Body of pancreas (tissue), 4 donors: ENCODE data around the gene ODF2L. TPM values are rescaled to one million over a fixed set of nuclear protein-coding genes. Genes with fewer than 3 reads are reported as not detected.

Source experiments
- ATAC-seq: fragments of 150-250 bp; one replicate; pipeline ENCODE4 v1.9.1; 2016
- DNase-seq, 4 donors: peaks; one replicate each; pipeline ENCODE4 v3.0.0-alpha.2; 2019
- H3K27ac ChIP-seq, 4 donors: fragments of 200-600 bp; sonication (generic); 1 replicate in 3 of 4; 2 replicates in 1 of 4; pipeline versions ENCODE4 v1.5.1 to v1.6.1; 2016 to 2019; ENCODE audit warnings: mild to moderate bottlenecking in 1 of 4, mixed read lengths in 1 of 4, moderate library complexity in 1 of 4
- H3K27me3 ChIP-seq, 2 donors: fragments of 200-600 bp; sonication (generic); one replicate each; pipeline ENCODE4 v1.6.0; 2016; ENCODE audit warnings: mild to moderate bottlenecking in 1 of 2
- H3K36me3 ChIP-seq, 2 donors: fragments of 200-600 bp; sonication (generic); replicated peaks in 1 of 2; 2 replicates each; pipeline ENCODE4 v1.5.1; 2016; ENCODE audit warnings: low read depth in 2 of 2; ENCODE audit not compliant: insufficient read depth in 1 of 2
- H3K4me1 ChIP-seq: fragments of 200-600 bp; sonication (generic); one replicate; pipeline ENCODE4 v1.6.0; 2016
- H3K4me3 ChIP-seq, 2 donors: fragments of 200-600 bp; sonication (generic); 1 replicate in 1 of 2; 2 replicates in 1 of 2; pipeline ENCODE4 v1.5.1; 2016 to 2019
- H3K9me3 ChIP-seq, 3 donors: fragments of 200-600 bp; sonication (generic); 1 replicate in 2 of 3; 2 replicates in 1 of 3; pipeline ENCODE4 v1.5.1; 2016
- POLR2A ChIP-seq, 3 donors: fragments of 450-650 bp; IDR thresholded peaks; one replicate each; pipeline ENCODE4 v1.6.1; 2016; ENCODE audit warnings: antibody characterized with exemption in 3 of 3, mild to moderate bottlenecking in 2 of 3
- WGBS, 2 donors: methylation state at CpG; one replicate each; pipeline ENCODE4 v1.1.5; 2017; 5-methylcytosine and 5-hydroxymethylcytosine counted together
- intact Hi-C: fragments of 100-400 bp; cut with DNase I; formaldehyde crosslinking; loops from one replicate; pipeline ENCODE4 v1.15.1; 2023
- total RNA-seq, 2 donors: library from RNA; depleted of rRNA; stranded (reverse); fragments of >200 nt; gene quantifications; one replicate each; pipeline ENCODE4 v1.1.0, GENCODE V29; 2016
- TF ChIP-seq, protein P1 (sequence below), 7 experiments: fragments of 450-650 bp in 4 of 7; fragments of 200-600 bp in 3 of 7; sonication (generic) in 3 of 7; IDR thresholded peaks; one replicate each; pipeline ENCODE4 v1.5.1; 2016 to 2019; ENCODE audit warnings: antibody characterized with exemption in 7 of 7

The ODF2L gene
- total RNA-seq, 2 donors from 2014 or later: 22.3 to 34.3 TPM

DNA sequence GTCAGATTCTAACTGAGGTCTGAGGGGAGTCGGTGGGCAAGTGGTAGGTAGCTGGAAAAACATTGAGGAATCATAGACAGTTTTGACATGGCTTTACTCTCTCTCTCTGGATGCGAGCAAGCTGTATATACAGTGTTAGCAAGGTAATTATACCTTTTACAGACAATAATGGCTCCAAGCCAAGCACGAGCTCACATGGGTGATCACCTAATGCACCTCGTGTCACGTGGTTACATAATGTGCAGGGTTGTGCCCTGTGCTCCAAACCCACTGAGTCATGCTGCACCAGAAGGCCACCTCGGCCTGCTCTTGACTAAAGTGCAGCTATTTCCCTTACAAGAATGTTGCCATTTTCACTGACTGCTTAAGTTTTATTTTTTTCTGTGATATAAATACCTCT, 20.2 kb upstream of the ODF2L start:
- H3K27ac ChIP-seq: no peak overlapping the region
- H3K4me1 ChIP-seq: no peaks in the 10 kb centered on the region
- intact Hi-C loops: no loop called here
- WGBS, 2 donors: 46 to 58% methylated on average over 6 of the region's 6 CpGs
- H3K36me3 ChIP-seq: no peaks in the 10 kb centered on the region
- peak in 3 of 4 donors; percentile 12 to 25 (median 15) for DNase-seq
- ATAC-seq: no peak
- H3K27me3 ChIP-seq: no peaks in the 10 kb centered on the region
- no peak overlapping the region for H3K4me3 ChIP-seq
- no peaks in the 10 kb centered on the region for H3K9me3 ChIP-seq
- TF ChIP-seq, protein P1, sequence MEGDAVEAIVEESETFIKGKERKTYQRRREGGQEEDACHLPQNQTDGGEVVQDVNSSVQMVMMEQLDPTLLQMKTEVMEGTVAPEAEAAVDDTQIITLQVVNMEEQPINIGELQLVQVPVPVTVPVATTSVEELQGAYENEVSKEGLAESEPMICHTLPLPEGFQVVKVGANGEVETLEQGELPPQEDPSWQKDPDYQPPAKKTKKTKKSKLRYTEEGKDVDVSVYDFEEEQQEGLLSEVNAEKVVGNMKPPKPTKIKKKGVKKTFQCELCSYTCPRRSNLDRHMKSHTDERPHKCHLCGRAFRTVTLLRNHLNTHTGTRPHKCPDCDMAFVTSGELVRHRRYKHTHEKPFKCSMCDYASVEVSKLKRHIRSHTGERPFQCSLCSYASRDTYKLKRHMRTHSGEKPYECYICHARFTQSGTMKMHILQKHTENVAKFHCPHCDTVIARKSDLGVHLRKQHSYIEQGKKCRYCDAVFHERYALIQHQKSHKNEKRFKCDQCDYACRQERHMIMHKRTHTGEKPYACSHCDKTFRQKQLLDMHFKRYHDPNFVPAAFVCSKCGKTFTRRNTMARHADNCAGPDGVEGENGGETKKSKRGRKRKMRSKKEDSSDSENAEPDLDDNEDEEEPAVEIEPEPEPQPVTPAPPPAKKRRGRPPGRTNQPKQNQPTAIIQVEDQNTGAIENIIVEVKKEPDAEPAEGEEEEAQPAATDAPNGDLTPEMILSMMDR (IDR thresholded peaks at IDR 0.05): no peak
- no peak for TF ChIP-seq POLR2A (IDR thresholded peaks at IDR 0.05)

GRCh38 chr1:86410879-86411278, 14.8 kb upstream of the ODF2L start:
- intact Hi-C loops: no loop called here
- ATAC-seq (no peak), DNase-seq (no peak)
- Histone ChIP-seq H3K4me1 (no peaks in the 10 kb centered on the region), H3K27ac (no peak overlapping the region), H3K27me3 (no peaks in the 10 kb centered on the region), H3K4me3 (no peak overlapping the region), H3K9me3 (no peaks in the 10 kb centered on the region), H3K36me3 (no peaks in the 10 kb centered on the region)
- 89 to 91% methylated on average over 4 of the region's 4 CpGs for whole genome bisulfite sequencing, 2 donors
- no peak for TF ChIP-seq POLR2A (IDR thresholded peaks at IDR 0.05)
- TF ChIP-seq, protein P1 (IDR thresholded peaks at IDR 0.05): no peak

DNA sequence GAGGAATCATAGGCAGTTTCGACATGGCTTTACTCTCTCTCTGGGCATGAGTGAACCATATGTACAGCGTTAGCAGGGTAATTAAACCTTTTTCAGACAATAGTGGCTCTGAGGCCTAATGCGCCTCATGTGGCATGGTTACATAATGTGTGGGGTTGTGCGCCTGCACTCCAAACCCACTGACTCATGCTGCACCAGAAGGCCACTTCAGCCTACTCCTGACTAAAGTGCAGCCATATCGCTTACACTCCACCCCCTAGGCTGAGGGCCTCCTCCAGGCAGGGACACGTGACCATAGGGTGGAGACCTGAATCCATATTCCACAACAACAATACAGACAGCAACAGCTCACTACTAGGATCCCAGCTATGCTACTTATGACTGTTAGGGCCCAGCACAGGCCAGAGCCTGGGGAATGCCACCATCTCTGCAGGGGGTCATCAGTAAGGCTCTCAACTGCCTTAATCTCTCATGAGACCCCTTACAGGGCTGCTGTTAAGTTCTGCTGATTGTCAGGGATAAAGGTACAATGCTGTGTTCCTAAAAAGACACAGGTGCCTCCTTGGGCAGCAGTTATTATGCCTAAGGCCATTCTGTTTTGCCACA, 13.4 kb upstream of the ODF2L start:
- TF ChIP-seq, protein P1 (IDR thresholded peaks at IDR 0.05): no peak
- TF ChIP-seq POLR2A (IDR thresholded peaks at IDR 0.05): no peak
- intact Hi-C loops: no loop called here
- ATAC-seq (no peak), DNase-seq (no peak)
- Histone ChIP-seq H3K4me3 (no peak overlapping the region), H3K27me3 (no peaks in the 10 kb centered on the region), H3K36me3 (no peaks in the 10 kb centered on the region), H3K27ac (no peak overlapping the region), H3K9me3 (no peaks in the 10 kb centered on the region), H3K4me1 (no peaks in the 10 kb centered on the region)
- 76 to 86% methylated on average over 6 of the region's 6 CpGs for WGBS, 2 donors

GRCh38 chr1:86396498-86396890, 371 bp upstream of the ODF2L start:
- peak; percentile 3 for ATAC-seq
- Histone ChIP-seq H3K9me3 (no peaks in the 10 kb centered on the region), H3K27ac (peak overlapping the region in 3 of 4 donors; percentile 64 to 84 (median 79)), H3K4me1 (no peaks in the 10 kb centered on the region), H3K4me3 (peak overlapping the region; percentile 74 to 91), H3K27me3 (no peaks in the 10 kb centered on the region), H3K36me3 (no peaks in the 10 kb centered on the region)
- intact Hi-C loops: no loop called here
- WGBS, 2 donors: 1% methylated on average over 9 of the region's 9 CpGs
- TF ChIP-seq, protein P1 (IDR thresholded peaks at IDR 0.05): no peak
- TF ChIP-seq POLR2A (IDR thresholded peaks at IDR 0.05): no peak
- DNase-seq: peak in 1 of 4 donors; percentile 13

GRCh38 chr1:86394416-86394815, 1.7 kb downstream of the ODF2L start:
- WGBS, 2 donors: 65 to 69% methylated on average over 2 of the region's 2 CpGs
- ATAC-seq (no peak), DNase-seq (no peak)
- no peaks in the 10 kb centered on the region for H3K9me3 ChIP-seq
- no peaks in the 10 kb centered on the region for H3K36me3 ChIP-seq
- intact Hi-C loops: no loop called here
- H3K4me3 ChIP-seq: no peak overlapping the region
- no peaks in the 10 kb centered on the region for H3K27me3 ChIP-seq
- no peak overlapping the region for H3K27ac ChIP-seq
- no peaks in the 10 kb centered on the region for H3K4me1 ChIP-seq
- TF ChIP-seq, protein P1 (IDR thresholded peaks at IDR 0.05): no peak
- no peak for TF ChIP-seq POLR2A (IDR thresholded peaks at IDR 0.05)
